Measurements from ENCODE around the gene IL34. TPM values are rescaled to one million over a fixed set of nuclear protein-coding genes. Genes with fewer than 3 reads are reported as not detected.

Gene IL34
- total RNA-seq, 1 experiment from 2014 or later, result 1.4 TPM

DNA sequence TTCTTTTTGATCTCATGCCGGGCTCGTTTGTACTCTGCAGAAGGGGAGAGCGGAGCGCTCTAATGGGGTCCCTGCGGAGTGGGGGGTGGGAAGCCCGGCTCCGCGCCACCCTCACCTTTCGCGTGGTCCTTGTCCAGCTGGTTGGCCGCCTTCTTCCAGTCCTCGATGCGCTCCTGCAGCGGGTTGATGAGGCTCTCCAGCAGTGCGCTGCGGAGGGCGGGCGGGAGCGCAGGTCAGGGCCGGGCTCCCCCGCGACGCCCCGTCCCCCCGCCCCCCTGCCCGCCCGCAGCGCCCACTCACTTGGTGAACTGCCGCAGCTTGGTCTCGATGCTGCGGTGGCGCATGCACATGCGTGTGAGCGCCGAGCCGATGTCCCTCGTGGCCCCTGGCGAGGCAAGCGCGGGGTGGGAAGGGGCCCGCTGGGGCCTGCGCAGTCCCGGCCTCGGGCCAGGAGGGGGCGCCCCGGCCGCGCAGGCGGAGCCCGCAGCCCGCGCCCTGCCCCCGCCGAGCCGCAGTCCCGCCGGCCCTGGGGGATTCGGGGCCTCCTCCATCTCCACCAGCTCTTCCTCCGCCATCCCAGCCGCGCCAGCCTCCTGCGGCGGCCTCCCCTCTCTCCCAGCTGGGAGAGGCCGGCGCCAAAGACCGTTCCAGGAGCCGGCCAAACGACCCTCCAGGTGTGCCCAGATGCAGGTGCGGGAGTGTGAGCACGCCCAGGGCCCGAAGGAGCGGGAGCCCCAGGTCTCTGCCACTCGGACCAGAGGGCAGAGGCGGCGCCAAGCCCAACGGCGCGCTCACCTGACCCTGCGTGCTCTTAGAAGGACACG, 33.5 kb downstream of the IL34 start:
- no peak for DNase-seq
- Histone ChIP-seq H3K9me3 (no peaks in the 10 kb centered on the region), H3K27me3 (no peaks in the 10 kb centered on the region), H3K36me3 (peaks cover 43% of the 10 kb centered on the region), H3K4me3 (no peak overlapping the region)

DNA sequence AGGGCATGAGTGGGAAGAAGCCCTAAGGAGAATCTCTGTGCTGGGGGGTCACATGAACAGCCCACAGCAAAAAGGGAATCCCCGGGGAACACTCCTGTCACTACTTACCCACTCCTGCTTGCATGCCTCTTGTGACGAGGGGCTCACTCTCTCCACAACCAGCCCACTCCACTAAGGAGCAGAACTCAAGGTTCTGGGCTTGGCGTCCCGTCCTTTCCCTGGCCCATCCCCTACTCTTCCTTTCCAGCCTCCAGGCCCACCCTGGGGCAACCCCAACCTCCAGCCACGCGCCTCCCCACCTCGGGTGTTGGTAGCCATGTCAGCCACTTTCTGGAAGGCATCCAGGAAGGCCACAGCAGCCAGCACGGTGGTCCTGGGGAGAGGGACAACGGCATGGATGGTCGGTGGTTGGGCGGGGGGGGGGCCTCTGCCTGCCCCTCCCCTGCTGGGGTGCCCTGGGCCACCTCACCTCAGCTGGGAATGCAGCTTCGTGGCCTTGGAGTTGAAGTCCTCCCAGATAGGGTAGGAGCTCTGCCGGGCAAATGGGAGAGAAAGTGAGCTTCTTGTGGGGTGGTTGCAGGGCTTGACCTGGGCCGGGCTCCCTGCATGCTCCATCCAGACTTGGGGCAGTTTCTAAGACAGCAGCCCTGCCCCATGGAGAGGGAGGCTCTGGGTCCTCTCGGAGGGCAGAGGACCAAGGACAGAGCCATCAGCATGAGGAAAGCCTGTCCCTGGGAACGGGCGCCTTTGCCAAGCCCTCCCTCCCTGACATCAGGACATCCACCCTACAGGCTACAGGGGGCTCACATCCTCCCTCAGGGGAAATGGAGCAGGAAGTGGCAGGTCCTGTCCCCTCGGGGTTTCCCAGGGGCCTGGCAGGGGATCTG, 34.4 kb downstream of the IL34 start:
- H3K9me3 ChIP-seq, result no peaks in the 10 kb centered on the region
- no peak for DNase-seq
- no peaks in the 10 kb centered on the region for H3K27me3 ChIP-seq
- peaks cover 38% of the 10 kb centered on the region for H3K36me3 ChIP-seq
- no peak overlapping the region for H3K4me3 ChIP-seq

DNA sequence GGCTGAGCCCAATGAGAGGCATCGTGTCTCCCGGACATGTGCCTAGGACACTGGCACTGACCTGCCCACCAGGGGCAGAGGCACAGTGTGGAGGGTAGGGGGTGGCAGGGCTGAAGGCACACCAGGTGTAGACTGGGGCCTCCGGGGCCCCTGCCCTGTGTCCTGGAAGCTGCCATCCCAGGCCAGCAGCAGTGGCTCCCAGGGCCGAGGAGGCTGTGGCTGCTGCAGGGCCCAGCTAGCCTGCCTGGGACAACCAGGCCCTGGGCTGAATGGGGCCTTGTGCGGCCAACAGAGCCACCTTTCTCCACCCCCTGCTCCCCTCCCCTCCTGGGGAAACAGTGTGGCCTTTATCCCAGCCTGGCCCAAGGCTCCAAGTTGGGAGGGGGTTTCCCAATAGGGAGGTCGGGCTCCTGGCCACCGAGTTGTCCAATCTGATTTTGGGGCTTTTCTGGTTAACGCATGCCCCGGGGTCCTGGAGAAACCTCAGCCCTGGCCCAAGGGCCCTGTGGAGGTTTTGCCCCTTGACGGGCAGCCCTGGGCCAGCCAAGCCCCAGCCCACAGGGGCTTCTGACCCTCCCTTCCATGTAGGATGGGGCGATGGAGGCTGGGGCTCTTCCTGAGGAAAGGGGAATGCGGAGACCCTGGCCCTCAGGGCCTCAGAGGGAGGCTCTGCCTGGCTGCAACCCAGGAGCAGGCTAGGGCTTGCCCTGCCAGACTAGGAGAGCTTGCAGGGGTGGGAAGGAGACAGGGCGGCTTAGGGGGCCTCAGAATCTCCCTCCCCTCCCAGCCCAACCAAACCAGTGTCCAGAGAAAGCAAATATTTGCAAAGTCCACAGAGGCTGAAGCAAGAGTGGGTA, 35.3 kb downstream of the IL34 start:
- H3K27me3 ChIP-seq, result no peaks in the 10 kb centered on the region
- no peak for DNase-seq
- H3K9me3 ChIP-seq, result no peaks in the 10 kb centered on the region
- no peak overlapping the region for H3K4me3 ChIP-seq
- H3K36me3 ChIP-seq, result peaks cover 35% of the 10 kb centered on the region

DNA sequence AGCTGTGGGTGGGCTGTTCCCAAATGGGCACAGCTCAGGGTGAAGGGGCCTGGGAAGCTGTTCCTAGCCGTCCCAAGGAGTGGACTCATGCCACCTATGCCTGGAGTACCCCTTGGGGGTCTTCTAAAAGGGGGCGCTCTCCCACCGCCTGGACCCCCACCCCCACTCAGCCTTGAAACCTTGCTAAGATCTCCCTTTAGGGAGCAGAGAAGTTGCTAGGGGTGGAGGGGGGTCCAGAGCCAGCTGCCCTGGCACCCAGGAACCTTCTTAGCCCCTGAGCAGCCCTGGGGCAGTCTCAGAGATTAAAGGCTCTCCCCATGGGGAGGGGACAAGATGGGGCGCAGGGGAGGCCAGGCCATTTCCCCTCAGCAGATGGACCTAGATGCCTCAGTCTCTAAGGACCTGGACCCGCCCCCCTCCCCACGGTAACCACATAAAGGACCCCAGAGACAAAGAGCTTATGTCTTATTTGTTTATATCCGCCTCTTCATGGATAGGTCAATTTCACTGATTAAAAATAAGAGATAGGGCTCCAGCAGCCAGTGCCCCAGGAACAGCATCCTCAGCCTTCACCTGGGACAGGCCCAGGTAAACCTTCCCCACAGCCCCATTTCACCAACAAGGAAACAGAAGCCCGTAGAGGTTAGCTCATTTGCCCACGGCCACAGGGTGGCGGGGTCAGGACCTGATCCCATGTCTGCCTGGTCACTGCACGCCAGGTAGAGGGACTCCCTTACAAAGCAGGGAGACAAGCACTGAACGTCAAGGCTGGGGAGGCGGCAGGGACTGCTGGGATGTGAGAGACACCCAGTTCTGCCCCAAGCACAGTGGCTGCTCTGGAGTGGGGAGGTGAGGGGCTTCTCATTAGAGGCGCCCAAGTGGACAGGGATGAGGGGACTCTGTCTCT, 36.1 kb downstream of the IL34 start:
- peaks cover 35% of the 10 kb centered on the region for H3K36me3 ChIP-seq
- no peak overlapping the region for H3K4me3 ChIP-seq
- DNase-seq, result no peak
- H3K27me3 ChIP-seq, result no peaks in the 10 kb centered on the region
- no peaks in the 10 kb centered on the region for H3K9me3 ChIP-seq

DNA sequence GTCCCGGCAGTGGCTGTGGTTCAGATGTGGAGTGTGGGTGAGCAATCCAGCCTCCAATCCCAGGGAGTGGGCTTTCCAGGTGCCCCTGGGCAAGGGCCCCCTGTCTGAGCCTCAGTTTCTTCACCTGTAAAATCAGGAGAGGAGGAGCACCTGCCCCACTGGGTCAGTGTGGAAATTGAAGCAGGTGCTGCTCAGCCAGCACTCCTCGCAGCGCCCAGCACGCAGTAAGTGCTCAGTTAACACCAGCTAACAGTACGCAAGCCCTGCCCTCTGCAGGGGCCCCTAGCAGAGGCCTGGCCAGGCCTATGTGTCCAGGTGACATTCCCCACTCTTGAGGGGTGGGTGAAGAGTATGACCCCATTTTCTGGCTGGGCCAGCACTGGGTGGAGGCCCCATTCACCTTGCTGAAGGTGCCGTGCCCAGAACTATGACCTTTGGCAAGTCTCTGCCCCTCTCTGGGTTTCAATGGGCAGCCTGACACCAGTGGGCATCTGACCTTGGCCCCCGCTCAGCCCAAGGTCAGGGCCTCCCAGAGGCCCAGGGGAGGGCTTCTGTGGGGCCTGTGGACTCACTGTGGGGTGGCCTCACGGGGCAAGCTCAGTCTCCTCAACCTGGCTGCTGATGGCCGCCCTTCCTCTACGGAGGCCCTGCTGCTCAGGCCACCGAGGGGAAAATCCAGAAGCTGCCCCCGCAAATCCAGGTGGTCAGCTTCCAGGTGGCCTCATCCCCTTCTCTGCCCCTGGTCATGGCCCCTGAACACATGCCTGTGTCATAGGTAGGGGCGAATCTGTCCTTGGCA, 37.0 kb downstream of the IL34 start:
- no peak for DNase-seq
- H3K36me3 ChIP-seq, result peaks cover 29% of the 10 kb centered on the region
- H3K27me3 ChIP-seq, result no peaks in the 10 kb centered on the region
- no peaks in the 10 kb centered on the region for H3K9me3 ChIP-seq
- peak overlapping the region; percentile 68 for H3K4me3 ChIP-seq

DNA sequence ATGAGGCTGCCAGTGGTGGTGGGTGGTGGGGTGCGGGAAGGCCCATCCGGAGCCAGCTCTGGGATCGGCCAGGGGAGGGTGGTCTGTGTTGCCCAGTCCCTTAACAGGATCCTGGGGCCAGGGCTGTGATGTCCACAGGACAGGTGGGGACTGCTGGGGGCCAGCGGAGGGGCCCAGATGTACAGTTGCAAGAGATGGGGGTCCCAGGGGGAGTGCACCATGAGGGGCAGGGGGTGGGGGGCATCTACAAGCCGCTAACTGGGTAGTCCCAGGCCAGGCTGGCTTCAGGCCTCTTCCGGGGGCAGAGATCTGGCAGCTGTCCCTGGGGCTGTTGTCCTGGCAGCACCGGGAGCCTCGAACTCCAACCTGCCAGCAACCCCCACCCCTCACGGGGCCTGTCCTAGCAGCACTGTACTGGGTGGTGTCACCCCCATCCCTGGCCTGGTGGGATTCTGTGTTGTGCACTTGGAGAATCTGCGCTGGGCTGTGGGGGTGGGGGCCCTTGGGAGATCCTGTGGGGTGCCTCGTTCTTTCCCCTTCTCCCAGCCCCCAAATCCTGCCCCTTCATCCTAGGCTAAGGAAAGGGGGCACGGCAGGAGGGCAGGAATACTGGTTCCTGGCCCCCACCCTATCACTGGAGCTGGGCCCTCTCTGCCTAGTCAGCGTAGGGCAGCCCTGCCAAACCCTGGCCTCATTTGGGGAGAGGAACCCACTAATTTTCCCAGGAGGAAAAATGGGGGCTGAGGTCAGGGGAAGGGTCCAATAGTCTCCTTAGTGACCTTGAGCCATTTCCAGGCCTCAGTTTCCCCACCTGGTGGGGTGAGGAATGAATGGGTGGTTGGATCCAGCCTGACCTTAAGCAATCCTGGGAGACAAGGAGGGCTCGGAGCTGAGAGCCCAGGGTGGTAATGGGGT, 38.0 kb downstream of the IL34 start:
- peak; percentile 47 for DNase-seq
- Histone ChIP-seq H3K4me3 (peak overlapping the region; percentile 68), H3K36me3 (peaks cover 24% of the 10 kb centered on the region)

DNA sequence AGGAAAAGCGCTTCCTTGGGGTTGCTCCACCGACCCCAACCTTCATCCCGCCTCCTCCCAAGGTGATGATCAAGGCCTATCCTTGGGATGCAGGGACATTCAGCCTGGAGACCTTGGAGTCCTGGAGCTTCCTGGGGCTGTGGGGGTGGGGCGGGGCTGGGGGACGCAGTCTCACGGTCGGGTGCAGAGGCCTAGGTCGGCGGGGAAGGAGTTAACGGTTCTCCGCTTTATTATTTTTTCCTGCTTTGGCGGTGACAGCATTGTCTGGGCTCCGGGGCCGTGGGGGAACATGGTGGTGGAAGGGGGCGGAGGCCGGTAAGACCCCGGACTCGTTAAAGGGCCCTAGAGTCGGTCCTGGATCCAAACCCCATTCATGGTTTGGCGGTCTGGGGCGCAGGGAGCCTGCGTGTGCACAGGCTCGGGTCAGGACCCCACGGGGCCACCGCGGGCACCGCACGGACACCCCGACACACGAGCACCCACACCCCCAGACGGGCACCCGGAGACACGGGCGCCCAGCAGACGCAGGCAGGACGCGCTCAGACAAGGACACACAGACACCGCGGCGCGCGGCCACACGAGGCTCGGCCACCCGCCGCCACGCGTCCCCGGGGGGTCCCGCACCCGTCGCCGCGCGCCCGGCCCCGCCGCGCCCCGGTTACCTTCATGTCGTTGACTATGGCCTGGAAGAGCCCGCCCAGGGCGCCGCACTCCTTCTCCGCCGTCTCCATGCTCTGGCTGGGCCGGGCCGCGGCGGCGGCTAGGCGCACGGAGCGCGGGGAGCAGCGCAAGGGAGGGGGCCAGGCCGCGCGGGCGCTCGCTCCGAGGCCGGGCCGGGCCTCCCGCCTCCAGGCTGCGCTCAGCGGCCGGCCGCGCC, 38.9 kb downstream of the IL34 start:
- Histone ChIP-seq H3K27me3 (no peaks in the 10 kb centered on the region), H3K36me3 (peaks cover 22% of the 10 kb centered on the region), H3K4me3 (peak overlapping the region; percentile 68), H3K9me3 (no peaks in the 10 kb centered on the region)
- no peak for DNase-seq

More for the DNA sequence above, 38.0 kb downstream of the IL34 start:
- Histone ChIP-seq H3K9me3 (no peaks in the 10 kb centered on the region), H3K27me3 (no peaks in the 10 kb centered on the region)

DNA sequence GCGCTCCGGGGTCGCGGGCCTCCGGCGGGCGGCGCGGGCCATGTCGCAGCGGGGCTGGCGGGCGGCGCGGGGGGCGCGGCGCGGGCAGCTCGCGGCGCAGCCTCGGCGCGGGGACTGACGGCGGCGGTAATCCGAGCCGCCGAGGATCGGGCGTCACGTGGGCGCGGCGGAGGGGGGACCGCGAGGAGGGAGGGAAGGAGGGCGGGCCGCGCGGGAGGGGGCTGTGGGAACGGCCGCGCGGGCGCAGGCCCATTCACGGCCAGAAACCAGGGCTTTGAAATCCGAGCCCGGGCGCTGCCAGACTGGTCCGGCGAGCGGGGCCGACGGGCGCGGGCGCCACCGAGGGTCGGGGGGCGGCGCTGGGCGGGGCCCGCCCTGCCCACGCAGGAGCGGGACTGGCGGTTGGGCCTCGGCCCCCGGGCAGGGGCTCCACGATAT, 39.6 kb downstream of the IL34 start, which contains the start of gene MTSS2:
TSS of gene MTSS2 (minus strand) at position 116 of the 438 bp plus-strand sequence. CDS start 262 bp downstream, outside the sequence.
- no peaks in the 10 kb centered on the region for H3K9me3 ChIP-seq
- H3K36me3 ChIP-seq, result peaks cover 19% of the 10 kb centered on the region
- DNase-seq, result peak; percentile 84
- peak within 1 kb of the TSS; percentile 68 for H3K4me3 ChIP-seq
- H3K27me3 ChIP-seq, result no peaks in the 10 kb centered on the region

DNA sequence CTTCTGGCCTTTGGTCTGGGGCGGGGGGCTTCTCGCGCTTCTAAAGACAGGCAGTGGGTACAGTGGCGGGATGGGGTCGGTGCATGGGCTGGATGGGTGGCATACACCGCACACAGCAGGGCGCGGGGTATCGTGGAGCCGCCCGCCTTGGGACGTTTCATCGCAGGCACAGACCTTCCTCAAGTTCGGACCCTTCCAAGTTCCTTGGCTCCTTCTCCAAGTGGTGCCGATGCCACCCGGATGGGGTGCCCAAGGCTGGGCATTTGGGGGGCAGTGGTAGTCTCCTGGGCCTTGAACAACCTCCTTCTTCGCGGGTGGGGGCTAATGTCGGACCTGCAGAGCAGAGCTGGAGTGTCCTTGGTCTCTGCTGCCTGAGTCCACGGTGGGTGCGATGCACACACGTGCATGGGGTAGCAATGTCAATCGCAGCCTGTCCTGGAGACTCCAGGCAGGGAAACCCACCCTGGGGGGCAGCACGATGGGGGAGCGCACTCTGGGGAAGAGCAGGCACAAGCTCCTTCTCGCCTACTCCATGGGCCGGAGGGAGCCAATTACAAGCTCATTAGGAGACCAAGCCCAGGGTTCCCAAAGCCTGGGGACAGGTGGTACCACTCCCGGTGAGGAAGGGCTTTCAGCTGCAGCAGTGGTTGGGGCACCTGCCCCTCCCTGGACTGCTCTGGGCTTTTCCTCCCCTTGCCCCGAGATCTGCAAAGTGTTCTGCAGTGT, 40.2 kb downstream of the IL34 start:
- Histone ChIP-seq H3K27me3 (no peaks in the 10 kb centered on the region), H3K4me3 (peak overlapping the region; percentile 37), H3K9me3 (no peaks in the 10 kb centered on the region), H3K36me3 (peaks cover 19% of the 10 kb centered on the region)
- DNase-seq, result no peak

DNA sequence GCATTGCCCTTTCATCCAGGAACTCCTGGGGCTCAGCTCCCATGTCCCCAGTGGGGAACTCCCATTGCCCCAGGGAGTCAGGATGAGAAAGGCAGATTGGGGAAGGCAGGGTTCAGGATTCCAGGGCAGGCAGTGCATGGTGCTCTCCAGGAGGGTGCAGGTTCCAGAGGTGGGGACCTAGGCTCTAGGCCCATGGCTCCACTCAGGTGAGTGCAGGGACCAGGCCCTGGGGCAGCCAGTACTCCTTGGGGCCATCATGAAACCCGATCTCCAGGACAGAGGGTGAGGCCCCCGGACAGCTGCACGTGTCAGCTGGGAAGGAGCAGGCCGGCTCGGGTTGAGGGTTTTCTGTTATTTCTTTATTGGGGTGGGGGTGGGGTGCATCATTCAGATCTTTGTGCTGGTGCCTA, 40.7 kb downstream of the IL34 start:
- Histone ChIP-seq H3K9me3 (no peaks in the 10 kb centered on the region), H3K4me3 (no peak overlapping the region), H3K27me3 (no peaks in the 10 kb centered on the region), H3K36me3 (peaks cover 19% of the 10 kb centered on the region)
- no peak for DNase-seq

DNA sequence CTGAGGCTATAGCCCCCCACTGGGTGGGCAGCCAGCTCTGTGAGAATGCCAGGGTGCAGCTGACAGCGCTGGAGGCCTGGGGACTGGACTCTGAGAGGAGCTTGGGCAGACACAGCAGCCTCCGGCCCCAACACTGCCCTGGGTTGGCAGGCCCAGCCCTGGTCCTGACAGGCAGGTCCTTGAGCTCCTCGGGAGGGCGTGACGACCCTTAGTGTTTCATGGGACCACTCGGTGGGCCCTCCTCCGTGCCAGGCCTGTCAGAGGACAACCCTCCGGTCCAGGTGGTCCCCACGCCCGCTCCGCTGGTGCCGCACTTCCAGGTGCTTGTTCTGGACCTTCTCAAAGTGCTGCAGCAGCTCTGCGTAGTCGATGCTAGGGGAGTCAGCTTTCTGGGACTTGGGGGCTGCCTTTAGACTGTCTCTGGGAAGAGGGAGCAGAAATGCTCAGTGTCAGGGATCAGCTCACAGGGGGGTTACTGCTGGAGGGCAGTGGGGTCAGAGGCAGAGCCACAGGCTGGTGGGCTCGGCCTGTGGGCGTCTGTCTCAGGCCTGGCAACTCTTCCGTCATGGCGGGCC, 41.4 kb downstream of the IL34 start:
- no peak for DNase-seq
- Histone ChIP-seq H3K4me3 (no peak overlapping the region), H3K9me3 (no peaks in the 10 kb centered on the region), H3K36me3 (peaks cover 19% of the 10 kb centered on the region), H3K27me3 (no peaks in the 10 kb centered on the region)

DNA sequence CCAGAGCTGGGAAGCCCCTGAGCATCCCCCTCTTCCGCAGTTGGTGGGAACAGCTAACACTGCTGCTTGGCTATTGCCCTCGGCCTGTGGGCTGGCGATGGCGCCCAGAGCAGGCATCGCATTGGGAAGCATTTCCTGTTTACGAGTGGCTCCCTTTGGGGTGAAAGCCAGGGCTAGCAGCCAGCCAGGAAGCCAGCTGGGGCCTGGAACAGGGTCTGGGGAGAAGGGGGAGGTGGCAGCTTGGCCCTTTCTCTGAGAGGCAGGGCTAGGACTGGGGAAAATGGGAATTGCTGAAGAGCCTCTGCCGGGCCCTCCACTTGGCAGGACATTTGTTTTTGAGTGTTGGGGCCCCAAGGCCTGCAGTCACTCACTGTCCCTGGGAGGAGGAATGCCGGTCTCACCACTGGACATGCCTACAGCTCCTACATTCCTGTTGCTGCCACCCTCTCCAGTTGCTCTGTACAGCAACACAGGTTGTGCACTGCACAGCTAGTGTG, 41.9 kb downstream of the IL34 start:
- Histone ChIP-seq H3K9me3 (no peaks in the 10 kb centered on the region), H3K4me3 (no peak overlapping the region), H3K36me3 (peaks cover 13% of the 10 kb centered on the region), H3K27me3 (no peaks in the 10 kb centered on the region)
- DNase-seq, result peak; percentile 90
